Activated CD8-positive, alpha-beta memory T cell treated with anti-CD3 and anti-CD28 coated beads for 48 hours (primary cell): Measurements from ENCODE around the gene PDSS1.
"Not testable (repeated sequence)": the region's sequence is repeated elsewhere in the genome, so short reads cannot be mapped to it uniquely, and the experiment has no call there.

Experiments
- DNase-seq, 3 experiments: peaks; one replicate each; pipeline ENCODE4 v3.0.0-alpha.2; 2020; ENCODE audit warnings: low read depth in 2 of 3, low spot score in 2 of 3

PDSS1 gene

DNA sequence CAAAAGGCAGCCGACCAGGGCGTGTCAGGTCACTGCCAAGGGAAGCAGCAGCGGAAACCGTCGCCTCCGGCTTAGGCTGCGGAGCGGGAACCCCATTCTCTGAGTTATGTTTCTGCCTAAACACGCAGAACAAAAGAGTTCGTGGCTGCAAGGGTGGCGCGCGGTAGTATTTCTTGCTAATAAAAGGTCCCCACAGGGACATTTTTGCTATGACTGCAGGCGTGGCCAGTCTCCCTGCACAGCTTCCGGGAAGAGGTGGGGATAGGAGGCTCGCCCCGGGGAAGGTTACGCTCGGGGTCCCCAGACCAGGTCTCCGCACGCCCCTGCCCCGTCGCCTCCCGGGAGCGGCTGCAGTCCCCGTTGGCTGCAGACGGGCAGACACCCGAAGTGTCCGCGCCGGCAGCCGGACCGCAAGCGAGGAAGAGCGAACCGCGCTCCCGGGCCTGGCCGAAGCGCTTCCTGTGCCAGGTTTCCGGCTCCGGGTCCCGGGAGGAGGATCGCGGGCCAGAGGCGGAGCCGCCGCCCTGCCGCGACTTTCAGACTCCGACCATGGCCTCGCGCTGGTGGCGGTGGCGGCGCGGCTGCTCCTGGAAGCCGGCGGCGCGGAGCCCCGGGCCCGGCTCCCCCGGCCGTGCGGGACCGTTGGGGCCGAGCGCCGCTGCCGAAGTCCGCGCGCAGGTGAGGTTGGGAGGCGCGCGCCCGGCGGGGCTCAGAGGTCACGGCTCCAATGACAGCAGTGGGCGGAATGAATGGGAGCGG is at the start of gene PDSS1:
Gene PDSS1 (plus strand): TSS at position 539 of the 759 bp plus-strand sequence. CDS start 11 bp downstream, at position 550.
- peak; percentile 38 to 70 (median 48) for DNase-seq

GRCh38 chr10:26648245-26648636 is 49.3 kb upstream of the PDSS1 start:
- DNase-seq, result not testable (repeated sequence)

DNA sequence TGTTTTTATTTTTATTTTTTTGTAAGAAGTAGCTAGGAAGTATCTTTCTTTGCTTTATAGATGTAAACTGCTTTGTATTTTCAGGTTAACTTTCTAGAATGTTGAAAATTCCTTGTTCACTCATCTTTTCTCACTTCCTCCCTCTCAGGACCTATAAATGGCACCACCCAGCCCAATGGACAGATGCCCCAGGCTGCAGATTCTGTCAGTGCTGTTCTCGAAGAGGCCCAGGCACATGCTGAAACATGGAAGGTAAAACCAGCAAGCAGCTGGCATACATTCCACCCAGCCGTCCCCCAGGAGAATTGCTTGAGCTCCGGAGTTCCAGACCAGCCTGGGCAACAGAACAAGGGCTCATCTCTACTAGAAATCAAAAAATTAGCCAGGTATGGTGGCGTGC is 47.1 kb upstream of the PDSS1 start:
- DNase-seq, result no peak

- not testable (repeated sequence) for DNase-seq
Measured at GRCh38 chr10:26651476-26651875, 46.0 kb upstream of the PDSS1 start.

DNA sequence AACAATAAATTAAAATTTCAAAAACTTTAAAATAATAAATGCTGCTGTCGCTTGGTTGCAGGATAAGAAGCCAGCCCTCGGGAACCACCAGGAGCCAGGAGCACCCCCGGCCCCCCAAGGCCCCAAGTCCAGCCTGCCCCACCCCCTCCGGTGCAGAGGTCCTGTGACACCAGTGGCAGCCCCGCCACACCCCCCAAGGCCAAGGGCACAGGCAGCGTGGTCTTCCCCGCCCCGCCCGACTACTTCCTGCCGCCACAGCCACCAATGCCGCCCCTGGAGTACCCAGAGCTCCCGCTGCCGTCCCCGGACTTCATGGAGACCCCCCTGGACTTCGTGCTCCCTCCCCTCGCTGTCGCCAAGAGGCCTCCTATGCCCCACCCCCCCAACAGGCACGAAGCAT is 44.5 kb upstream of the PDSS1 start:
- DNase-seq, result no peak

DNA sequence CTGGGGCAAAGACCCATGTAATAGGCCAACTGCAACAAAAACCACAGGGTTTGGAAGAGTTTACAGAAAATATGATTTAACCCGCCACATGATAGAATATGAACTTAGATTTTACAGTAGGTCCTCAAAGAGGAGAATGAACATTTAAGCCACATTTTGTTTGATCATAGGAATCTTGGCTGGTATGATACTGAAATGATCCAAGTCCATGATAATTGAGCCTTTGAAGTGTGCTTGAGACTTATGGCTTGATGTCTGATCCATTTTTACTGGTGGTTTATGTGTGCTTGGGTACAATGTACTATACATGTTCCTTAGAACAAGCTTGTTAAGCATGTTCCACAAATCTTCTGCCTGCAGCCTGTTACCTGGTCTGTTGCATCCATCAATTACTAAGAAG is 41.8 kb upstream of the PDSS1 start:
- DNase-seq, result no peak

GRCh38 chr10:26662864-26663263 is 34.6 kb upstream of the PDSS1 start:
- no peak for DNase-seq

DNA sequence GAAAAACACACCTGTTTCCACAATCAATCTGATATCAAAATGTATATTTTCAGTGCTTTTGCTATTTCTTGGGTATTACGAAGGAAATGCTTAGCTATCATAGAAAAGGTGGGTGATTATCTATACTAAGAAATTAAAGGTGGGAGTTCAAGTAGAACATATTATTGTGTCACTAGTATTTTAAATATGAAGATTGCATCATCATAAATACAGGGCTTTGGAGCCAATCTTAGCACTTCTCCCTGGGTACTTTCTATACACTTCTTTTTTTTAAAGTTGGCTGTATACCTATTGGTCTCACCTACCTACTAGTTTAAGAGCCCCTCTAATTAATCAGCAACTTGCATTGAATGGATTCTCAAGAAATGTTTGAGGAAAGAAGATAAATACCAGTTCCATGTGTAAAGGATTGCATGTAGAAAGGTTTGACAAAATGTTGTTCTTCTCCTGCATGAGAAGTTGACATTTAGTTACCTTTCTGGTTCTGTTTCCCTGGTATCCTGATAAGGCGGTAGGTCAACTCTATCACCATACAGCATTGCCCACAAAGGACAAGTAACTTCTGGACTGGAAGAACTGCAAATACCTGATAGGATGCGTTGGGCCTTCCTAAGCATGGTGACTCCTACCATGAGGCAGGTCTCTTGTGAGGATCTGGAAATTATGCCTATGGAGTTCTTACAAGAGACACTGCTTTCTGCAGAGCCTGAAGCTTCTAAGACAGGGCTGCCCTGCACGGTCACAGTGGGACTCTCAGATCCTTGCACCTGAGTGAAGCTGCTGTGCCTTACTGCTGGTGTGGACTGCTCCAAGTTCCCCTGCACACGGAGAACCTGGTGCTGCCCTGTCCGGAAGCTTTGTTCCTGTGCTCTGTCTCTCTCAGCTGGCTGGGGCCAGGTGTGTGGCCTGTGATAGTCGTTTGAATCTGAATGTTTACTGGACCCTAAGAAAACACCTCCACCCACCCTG is 32.1 kb upstream of the PDSS1 start:
- DNase-seq, result no peak

DNA sequence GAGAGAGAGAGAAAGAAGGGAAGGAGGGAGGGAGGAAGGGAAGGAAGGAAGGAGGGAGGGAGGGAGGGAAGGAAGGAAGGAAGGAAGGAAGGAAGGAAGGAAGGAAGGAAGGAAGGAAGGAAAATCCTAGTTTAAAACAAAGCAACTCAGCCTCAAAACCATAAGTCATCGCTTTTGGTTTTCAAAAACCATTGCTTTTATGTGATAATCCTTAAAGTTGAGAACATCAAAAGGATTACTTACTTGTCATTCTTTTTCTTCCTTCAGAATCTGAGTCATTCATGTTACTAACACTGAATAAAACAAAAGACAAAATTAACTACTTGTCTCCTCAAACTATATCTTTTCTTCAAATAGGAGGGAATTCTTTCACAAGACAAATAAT is 21.6 kb upstream of the PDSS1 start:
- no peak for DNase-seq

- DNase-seq, result no peak
Measured at GRCh38 chr10:26679588-26679987, 17.9 kb upstream of the PDSS1 start.

GRCh38 chr10:26681076-26681475 is 16.4 kb upstream of the PDSS1 start:
- no peak for DNase-seq

- DNase-seq, result not testable (repeated sequence)
Measured at GRCh38 chr10:26681971-26682370, 15.5 kb upstream of the PDSS1 start.

GRCh38 chr10:26682931-26683330 is 14.6 kb upstream of the PDSS1 start:
- DNase-seq, result no peak

GRCh38 chr10:26684667-26685264 is 12.7 kb upstream of the PDSS1 start:
- not testable (repeated sequence) for DNase-seq

- DNase-seq, result no peak
Measured at GRCh38 chr10:26685441-26685840, 12.1 kb upstream of the PDSS1 start.

GRCh38 chr10:26689399-26689798 is 8.1 kb upstream of the PDSS1 start:
- DNase-seq, result no peak

DNA sequence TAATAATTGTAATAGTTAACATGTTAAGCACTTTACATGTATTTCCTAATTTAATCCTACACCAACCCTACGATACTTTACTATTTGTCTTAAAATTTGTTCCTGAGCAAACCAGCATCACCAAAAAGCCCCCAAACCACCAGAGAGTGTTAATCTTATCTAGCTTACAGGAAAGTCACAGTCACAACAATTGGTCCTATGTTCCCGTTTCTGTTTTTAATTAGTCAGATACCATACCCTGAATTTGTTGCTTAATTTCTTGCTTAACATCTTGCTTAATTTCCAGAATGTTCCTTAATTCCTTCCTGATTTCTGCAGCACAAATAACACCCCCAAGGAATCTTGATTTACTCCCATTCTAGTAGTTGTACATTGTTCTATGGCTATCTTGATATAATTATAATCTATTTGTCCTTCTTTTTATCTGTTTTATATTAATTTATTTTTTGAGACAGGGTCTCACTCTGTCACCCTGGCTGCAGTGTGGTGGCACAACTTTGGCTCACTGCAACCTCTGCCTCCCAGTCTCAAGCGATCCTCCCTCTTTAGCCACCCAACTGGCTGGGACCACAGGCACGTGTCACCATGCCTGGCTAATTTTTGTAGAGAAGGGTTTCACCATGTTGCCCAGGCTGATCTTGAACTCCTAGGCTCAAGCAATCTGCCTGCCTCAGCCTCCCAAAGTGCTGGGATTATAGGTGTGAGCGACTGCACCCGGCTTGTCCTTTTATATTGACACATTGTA is 6.6 kb upstream of the PDSS1 start:
- DNase-seq, result no peak

DNA sequence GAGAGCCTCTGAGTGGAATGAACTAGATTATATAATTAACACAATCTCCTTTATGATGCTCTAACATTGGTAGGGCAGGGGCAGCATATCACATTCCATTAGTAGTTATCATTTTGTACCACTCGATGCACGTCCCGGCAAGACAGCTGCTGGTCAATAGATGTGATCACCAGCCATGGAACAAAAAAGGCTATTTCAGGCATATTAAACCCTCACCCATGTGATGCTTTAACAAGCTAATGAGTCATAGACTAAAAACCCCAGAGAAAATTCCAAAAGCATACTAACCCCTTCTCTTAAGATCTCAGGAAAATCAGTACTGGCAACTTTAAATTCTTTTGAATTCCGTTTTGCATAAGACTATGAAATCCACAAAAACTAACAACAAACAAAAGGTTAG is 3.0 kb upstream of the PDSS1 start:
- DNase-seq, result not testable (repeated sequence)

GRCh38 chr10:26696786-26697162 is 727 bp upstream of the PDSS1 start:
- DNase-seq, result no peak

GRCh38 chr10:26697922-26698608 is 564 bp downstream of the PDSS1 start:
- no peak for DNase-seq
